ENCODE results near the gene PRM1.

Gene PRM1

GRCh38 chr16:11240636-11241473, 40.3 kb downstream of the PRM1 start:
- no peak overlapping the region for H3K4me3 ChIP-seq (ENCODE audit: low read length)
- no peaks in the 10 kb centered on the region for H3K27me3 ChIP-seq (ENCODE audit: control insufficient read depth, insufficient read depth, low read length)
- peaks cover 4% of the 10 kb centered on the region for H3K4me1 ChIP-seq (ENCODE audit: control insufficient read depth, insufficient read depth, low read length)
- no peaks in the 10 kb centered on the region for H3K36me3 ChIP-seq (ENCODE audit: control insufficient read depth, insufficient read depth, low read length)
- no peaks in the 10 kb centered on the region for H3K9me3 ChIP-seq (ENCODE audit: control insufficient read depth, low read length)
- H3K9ac ChIP-seq (ENCODE audit: low read length), result no peak overlapping the region

GRCh38 chr16:11239644-11240632, 41.2 kb downstream of the PRM1 start:
- Histone ChIP-seq H3K27me3 (ENCODE audit: control insufficient read depth, insufficient read depth, low read length) (no peaks in the 10 kb centered on the region), H3K4me3 (ENCODE audit: low read length) (no peak overlapping the region), H3K36me3 (ENCODE audit: control insufficient read depth, insufficient read depth, low read length) (no peaks in the 10 kb centered on the region), H3K4me1 (ENCODE audit: control insufficient read depth, insufficient read depth, low read length) (peaks cover 4% of the 10 kb centered on the region), H3K9ac (ENCODE audit: low read length) (no peak overlapping the region), H3K9me3 (ENCODE audit: control insufficient read depth, low read length) (no peaks in the 10 kb centered on the region)

GRCh38 chr16:11238272-11239202, 42.6 kb downstream of the PRM1 start:
- H3K9ac ChIP-seq (ENCODE audit: low read length), result no peak overlapping the region
- no peaks in the 10 kb centered on the region for H3K36me3 ChIP-seq (ENCODE audit: control insufficient read depth, insufficient read depth, low read length)
- H3K9me3 ChIP-seq (ENCODE audit: control insufficient read depth, low read length), result no peaks in the 10 kb centered on the region
- H3K4me3 ChIP-seq (ENCODE audit: low read length), result no peak overlapping the region
- peaks cover 4% of the 10 kb centered on the region for H3K4me1 ChIP-seq (ENCODE audit: control insufficient read depth, insufficient read depth, low read length)
- H3K27me3 ChIP-seq (ENCODE audit: control insufficient read depth, insufficient read depth, low read length), result no peaks in the 10 kb centered on the region

GRCh38 chr16:11236461-11237254, 44.5 kb downstream of the PRM1 start:
- H3K4me3 ChIP-seq (ENCODE audit: low read length), result no peak overlapping the region
- no peaks in the 10 kb centered on the region for H3K36me3 ChIP-seq (ENCODE audit: control insufficient read depth, insufficient read depth, low read length)
- no peaks in the 10 kb centered on the region for H3K27me3 ChIP-seq (ENCODE audit: control insufficient read depth, insufficient read depth, low read length)
- H3K9ac ChIP-seq (ENCODE audit: low read length), result no peak overlapping the region
- H3K4me1 ChIP-seq (ENCODE audit: control insufficient read depth, insufficient read depth, low read length), result peaks cover 12% of the 10 kb centered on the region
- H3K9me3 ChIP-seq (ENCODE audit: control insufficient read depth, low read length), result no peaks in the 10 kb centered on the region

- peaks cover 10% of the 10 kb centered on the region for H3K4me1 ChIP-seq (ENCODE audit: control insufficient read depth, insufficient read depth, low read length)
- H3K36me3 ChIP-seq (ENCODE audit: control insufficient read depth, insufficient read depth, low read length), result no peaks in the 10 kb centered on the region
- H3K4me3 ChIP-seq (ENCODE audit: low read length), result no peak overlapping the region
- H3K9ac ChIP-seq (ENCODE audit: low read length), result no peak overlapping the region
- H3K9me3 ChIP-seq (ENCODE audit: control insufficient read depth, low read length), result no peaks in the 10 kb centered on the region
- H3K27me3 ChIP-seq (ENCODE audit: control insufficient read depth, insufficient read depth, low read length), result no peaks in the 10 kb centered on the region
Observed at GRCh38 chr16:11235703-11235991, 45.5 kb downstream of the PRM1 start.

- Histone ChIP-seq H3K27me3 (ENCODE audit: control insufficient read depth, insufficient read depth, low read length) (no peaks in the 10 kb centered on the region), H3K36me3 (ENCODE audit: control insufficient read depth, insufficient read depth, low read length) (no peaks in the 10 kb centered on the region), H3K4me1 (ENCODE audit: control insufficient read depth, insufficient read depth, low read length) (peaks cover 8% of the 10 kb centered on the region), H3K9me3 (ENCODE audit: control insufficient read depth, low read length) (no peaks in the 10 kb centered on the region), H3K9ac (ENCODE audit: low read length) (no peak overlapping the region), H3K4me3 (ENCODE audit: low read length) (no peak overlapping the region)
Observed at GRCh38 chr16:11234884-11235702, 46.0 kb downstream of the PRM1 start.

GRCh38 chr16:11233727-11234376, 47.3 kb downstream of the PRM1 start:
- no peaks in the 10 kb centered on the region for H3K9me3 ChIP-seq (ENCODE audit: control insufficient read depth, low read length)
- no peak overlapping the region for H3K4me3 ChIP-seq (ENCODE audit: low read length)
- no peak overlapping the region for H3K9ac ChIP-seq (ENCODE audit: low read length)
- no peaks in the 10 kb centered on the region for H3K27me3 ChIP-seq (ENCODE audit: control insufficient read depth, insufficient read depth, low read length)
- H3K36me3 ChIP-seq (ENCODE audit: control insufficient read depth, insufficient read depth, low read length), result no peaks in the 10 kb centered on the region
- H3K4me1 ChIP-seq (ENCODE audit: control insufficient read depth, insufficient read depth, low read length), result peaks cover 8% of the 10 kb centered on the region

- H3K27me3 ChIP-seq (ENCODE audit: control insufficient read depth, insufficient read depth, low read length), result no peaks in the 10 kb centered on the region
- H3K36me3 ChIP-seq (ENCODE audit: control insufficient read depth, insufficient read depth, low read length), result no peaks in the 10 kb centered on the region
- peaks cover 8% of the 10 kb centered on the region for H3K4me1 ChIP-seq (ENCODE audit: control insufficient read depth, insufficient read depth, low read length)
- H3K4me3 ChIP-seq (ENCODE audit: low read length), result no peak overlapping the region
- H3K9me3 ChIP-seq (ENCODE audit: control insufficient read depth, low read length), result no peaks in the 10 kb centered on the region
- no peak overlapping the region for H3K9ac ChIP-seq (ENCODE audit: low read length)
Observed at GRCh38 chr16:11232852-11233726, 48.0 kb downstream of the PRM1 start.

GRCh38 chr16:11232302-11232851, 48.8 kb downstream of the PRM1 start:
- H3K9me3 ChIP-seq (ENCODE audit: control insufficient read depth, low read length), result no peaks in the 10 kb centered on the region
- H3K4me1 ChIP-seq (ENCODE audit: control insufficient read depth, insufficient read depth, low read length), result peaks cover 8% of the 10 kb centered on the region
- no peak overlapping the region for H3K9ac ChIP-seq (ENCODE audit: low read length)
- H3K4me3 ChIP-seq (ENCODE audit: low read length), result no peak overlapping the region
- H3K27me3 ChIP-seq (ENCODE audit: control insufficient read depth, insufficient read depth, low read length), result no peaks in the 10 kb centered on the region
- no peaks in the 10 kb centered on the region for H3K36me3 ChIP-seq (ENCODE audit: control insufficient read depth, insufficient read depth, low read length)
